GM12872 (cell line): ENCODE data around the gene NRXN3.

Experiments
- TF ChIP-seq, protein P1 (sequence below): IDR thresholded peaks from 3 replicates; pipeline ENCODE4 v1.5.1; 2011; ENCODE audit warnings: low read depth, mild to moderate bottlenecking, low read length, moderate library complexity; ENCODE audit not compliant: insufficient read depth

The NRXN3 gene

DNA sequence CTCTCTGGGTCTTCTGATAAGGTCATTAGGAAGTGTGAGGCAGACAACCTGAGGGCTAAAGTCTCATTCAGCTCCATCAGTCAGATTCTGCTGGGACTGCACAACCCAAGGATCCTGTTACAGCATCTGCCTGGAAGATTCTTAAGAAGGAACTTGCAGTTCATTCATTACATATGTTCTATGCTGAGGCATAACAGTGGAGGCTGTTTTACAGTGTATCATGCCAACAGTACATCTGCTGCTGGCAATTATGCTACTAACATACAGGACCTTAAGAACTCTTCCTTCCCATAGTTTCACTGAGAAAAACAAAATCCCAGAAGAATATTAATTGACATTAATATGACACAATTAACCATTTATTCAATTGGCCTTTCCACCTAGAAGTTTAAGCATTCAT is 1072.5 kb downstream of the NRXN3 start:
- TF ChIP-seq, protein P1, sequence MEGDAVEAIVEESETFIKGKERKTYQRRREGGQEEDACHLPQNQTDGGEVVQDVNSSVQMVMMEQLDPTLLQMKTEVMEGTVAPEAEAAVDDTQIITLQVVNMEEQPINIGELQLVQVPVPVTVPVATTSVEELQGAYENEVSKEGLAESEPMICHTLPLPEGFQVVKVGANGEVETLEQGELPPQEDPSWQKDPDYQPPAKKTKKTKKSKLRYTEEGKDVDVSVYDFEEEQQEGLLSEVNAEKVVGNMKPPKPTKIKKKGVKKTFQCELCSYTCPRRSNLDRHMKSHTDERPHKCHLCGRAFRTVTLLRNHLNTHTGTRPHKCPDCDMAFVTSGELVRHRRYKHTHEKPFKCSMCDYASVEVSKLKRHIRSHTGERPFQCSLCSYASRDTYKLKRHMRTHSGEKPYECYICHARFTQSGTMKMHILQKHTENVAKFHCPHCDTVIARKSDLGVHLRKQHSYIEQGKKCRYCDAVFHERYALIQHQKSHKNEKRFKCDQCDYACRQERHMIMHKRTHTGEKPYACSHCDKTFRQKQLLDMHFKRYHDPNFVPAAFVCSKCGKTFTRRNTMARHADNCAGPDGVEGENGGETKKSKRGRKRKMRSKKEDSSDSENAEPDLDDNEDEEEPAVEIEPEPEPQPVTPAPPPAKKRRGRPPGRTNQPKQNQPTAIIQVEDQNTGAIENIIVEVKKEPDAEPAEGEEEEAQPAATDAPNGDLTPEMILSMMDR: no peak

- TF ChIP-seq, protein P1: no peak
Measured at GRCh38 chr14:79246173-79246572, 1076.0 kb downstream of the NRXN3 start.

- TF ChIP-seq, protein P1: no peak
Measured at GRCh38 chr14:79248126-79248525, 1078.0 kb downstream of the NRXN3 start.

GRCh38 chr14:79248771-79249170 is 1078.6 kb downstream of the NRXN3 start:
- TF ChIP-seq, protein P1: no peak

DNA sequence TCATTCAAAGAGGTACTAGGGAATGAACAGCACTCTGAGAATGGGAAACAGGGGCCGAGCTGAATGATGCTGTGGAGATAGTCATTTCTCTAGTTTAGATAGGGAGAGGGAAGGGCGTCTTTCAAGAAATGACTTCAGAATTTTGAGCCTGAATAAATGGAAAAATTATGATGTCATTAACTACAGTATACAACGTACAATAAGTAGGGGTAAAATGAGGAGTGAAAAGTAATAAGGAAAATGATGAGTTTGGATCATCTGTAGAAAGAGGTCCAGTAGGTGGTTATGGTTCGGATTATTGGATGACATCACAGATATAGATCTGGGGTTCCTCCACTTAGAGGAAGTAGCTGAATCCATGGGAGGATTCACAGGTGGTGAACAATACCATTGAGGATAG is 1081.1 kb downstream of the NRXN3 start:
- TF ChIP-seq, protein P1: no peak

DNA sequence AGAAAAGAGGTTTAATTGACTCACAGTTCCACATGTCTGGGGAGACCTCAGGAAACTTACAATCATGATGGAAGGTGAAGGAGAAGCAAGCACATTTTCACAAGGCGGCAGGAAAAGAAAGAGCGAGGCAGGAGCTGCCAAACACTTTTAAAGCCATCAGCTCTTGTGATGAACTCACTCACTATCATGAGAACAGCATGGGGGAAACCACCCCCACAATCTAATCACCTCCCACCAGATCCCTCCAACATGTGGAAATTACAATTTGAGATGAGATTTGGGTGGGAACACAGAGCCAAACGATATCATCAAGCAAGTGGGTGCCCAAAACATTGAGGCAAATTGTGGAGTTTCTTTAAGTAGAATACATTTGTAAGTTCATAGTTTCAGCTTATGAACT is 1083.4 kb downstream of the NRXN3 start:
- TF ChIP-seq, protein P1: no peak

- TF ChIP-seq, protein P1: no peak
Measured at GRCh38 chr14:79254069-79254775, 1084.0 kb downstream of the NRXN3 start.
